Heart right ventricle (tissue), 16 donors: Measurements from ENCODE around the gene SERPINB11. TPM values are rescaled to one million over a fixed set of nuclear protein-coding genes. Genes with fewer than 3 reads are reported as not detected.

ENCODE experiments used
- ATAC-seq, 8 donors: fragments of 200-7000 bp; cut with Tn5 transposase; one replicate each; pipeline ENCODE4 v1.9.1; 2020; ENCODE audit warnings: mild to moderate bottlenecking in 8 of 8, moderate library complexity in 8 of 8, moderate number of reproducible peaks in 1 of 8
- DNase-seq, 2 donors: peaks; one replicate each; pipeline ENCODE4 v3.0.0-alpha.2; 2020
- H3K27ac ChIP-seq, 10 donors: fragments of 200-600 bp; sonication (generic) in 2 of 10; one replicate each; pipeline versions ENCODE4 v1.5.0 to v1.8.0; 2020 to 2022; ENCODE audit warnings: mild to moderate bottlenecking in 3 of 10
- H3K27me3 ChIP-seq, 7 donors: fragments of 200-600 bp; one replicate each; pipeline ENCODE4 v1.8.0; 2021 to 2022; ENCODE audit warnings: mild to moderate bottlenecking in 2 of 7
- H3K36me3 ChIP-seq, 9 donors: fragments of 200-600 bp; sonication (generic) in 1 of 9; one replicate each; pipeline versions ENCODE4 v1.5.0 to v1.8.0; 2020 to 2022; ENCODE audit warnings: mild to moderate bottlenecking in 2 of 9
- H3K4me1 ChIP-seq, 9 donors: fragments of 200-600 bp; sonication (generic) in 1 of 9; one replicate each; pipeline versions ENCODE4 v1.5.0 to v1.8.0; 2020 to 2022; ENCODE audit warnings: mild to moderate bottlenecking in 4 of 9
- H3K4me3 ChIP-seq, 10 donors: fragments of 200-600 bp; sonication (generic) in 2 of 10; one replicate each; pipeline versions ENCODE4 v1.5.0 to v1.8.0; 2020 to 2022; ENCODE audit warnings: mild to moderate bottlenecking in 7 of 10, moderate library complexity in 2 of 10
- H3K9me3 ChIP-seq, 11 donors: fragments of 200-600 bp in 10 of 11; sonication (generic) in 2 of 11; one replicate each; pipeline versions ENCODE4 v1.5.0 to v1.8.0; 2013 to 2022; ENCODE audit warnings: mild to moderate bottlenecking in 2 of 11, control low read depth in 1 of 11, moderate library complexity in 1 of 11
- CTCF ChIP-seq, 9 donors: fragments of 200-600 bp; sonication (generic) in 2 of 9; IDR thresholded peaks; one replicate each; pipeline versions ENCODE4 v1.5.0 to v1.8.0; 2021 to 2022; ENCODE audit warnings: antibody characterized with exemption in 9 of 9, mild to moderate bottlenecking in 5 of 9, moderate library complexity in 1 of 9
- WGBS, 2 donors: extraction: QIAGEN DNeasy Blood & Tissue Kit; methylation state at CpG; one replicate each; pipeline ENCODE4 v1.1.7; 2013; ENCODE audit warnings: inconsistent platforms in 1 of 2; 5-methylcytosine and 5-hydroxymethylcytosine counted together
- intact Hi-C, 10 donors: fragments of 100-400 bp; cut with DNase I; formaldehyde crosslinking; loops; one replicate each; pipeline versions ENCODE4 v1.11.1 to v1.14.2; 2022
- polyA plus RNA-seq, 2 donors: library from polyadenylated mRNA; stranded (reverse); fragments of 200-250 nt; gene quantifications; one replicate each; pipeline ENCODE4 v1.2.3, GENCODE V29; 2013
- total RNA-seq, 10 donors: library from RNA; stranded (reverse); fragmentation: NEBNext Ultra II Directional in 3 of 10; extraction: Animal tissue kit (Norgen Biotek cat#: 25700) in 3 of 10; gene quantifications; one replicate each; pipeline versions ENCODE4 v1.2.1 to v1.2.4, GENCODE V29; 2021 to 2023
- donor health status: Arrhythmogenic right ventricular cardiomyopathy.
- donor health status: ischemic (EF 13 %, LVEDD 7.1; RV severe dilation, severe dysfunction).
- donor health status: healthy with polysubstance abuse.
- donor health status: DM: no; HTN: yes; CAD: no.
- donor health status: DM: no; HTN: no; CAD: no.
- donor health status: ischemic (EF 25% LVEDD 6.9; RV normal size, moderate dysfunction).
- donor health status: ischemic (EF 25% LVEDD 5.7; RV mildly dilated, moderate dysfunction).
- donor health status: healthy.
- donor health status: DM: yes; HTN: yes; CAD: no.
- donor health status: Ischemic cardiomyopathy.
- donor health status: ischemic (EF 35%, LVEDD 5.7; RV mildly dilated, moderate dysfunction).
- donor health status: nonischemic (EF 11% LVEDD 7.7; RV severe dilation, severe dysfunction).
- donor health status: DM: yes; HTN: yes; CAD: no.
- donor health status: PGD.
- donor health status: ischemic (EF 29% LVEDD 5.4; RV normal size, mild dysfunction).
- donor health status: nonischemic (EF 23%, LVEDD 6.1; RV moderate dilation, normal function).

SERPINB11 gene
- total and polyA plus RNA-seq, 12 donors: not detected

- H3K4me1 ChIP-seq: no peaks in the 10 kb centered on the region
- DNase-seq (no peak), ATAC-seq (no peak)
- intact Hi-C loops: no loop called here
- H3K36me3 ChIP-seq: no peaks in the 10 kb centered on the region
- no peaks in the 10 kb centered on the region for H3K27me3 ChIP-seq
- peaks cover 0 to 7% (median 0%) of the 10 kb centered on the region in 11 donors for H3K9me3 ChIP-seq
- WGBS, 2 donors: 67 to 69% methylated on average over 1 of the region's 1 CpG
- no peak overlapping the region for H3K4me3 ChIP-seq
- H3K27ac ChIP-seq: no peak overlapping the region
- TF ChIP-seq CTCF (IDR thresholded peaks at IDR 0.05): no peak
These were observed 5.1 kb downstream of the SERPINB11 start for GRCh38 chr18:63707816-63708215.

- Histone ChIP-seq H3K27ac (no peak overlapping the region), H3K4me3 (no peak overlapping the region), H3K9me3 (peaks cover 0 to 15% (median 6%) of the 10 kb centered on the region in 11 donors), H3K36me3 (no peaks in the 10 kb centered on the region), H3K27me3 (no peaks in the 10 kb centered on the region), H3K4me1 (no peaks in the 10 kb centered on the region)
- ATAC-seq (no peak), DNase-seq (no peak)
- intact Hi-C loops: no loop called here
- TF ChIP-seq CTCF (IDR thresholded peaks at IDR 0.05): no peak
- WGBS, 2 donors: 57 to 69% methylated on average over 3 of the region's 3 CpGs
These were observed 5.9 kb downstream of the SERPINB11 start for GRCh38 chr18:63708650-63709049.

- no peak for TF ChIP-seq CTCF (IDR thresholded peaks at IDR 0.05)
- 22 to 42% methylated on average over 3 of the region's 3 CpGs for WGBS, 2 donors
- H3K4me1 ChIP-seq: no peaks in the 10 kb centered on the region
- H3K4me3 ChIP-seq: no peak overlapping the region
- H3K36me3 ChIP-seq: no peaks in the 10 kb centered on the region
- H3K27me3 ChIP-seq: no peaks in the 10 kb centered on the region
- ATAC-seq: no peak
- H3K9me3 ChIP-seq: no peaks in the 10 kb centered on the region
- no peak overlapping the region for H3K27ac ChIP-seq
- intact Hi-C loops: no loop called here
- DNase-seq: no peak
These were observed 23.1 kb downstream of the SERPINB11 start for GRCh38 chr18:63725682-63726480.

- 58 to 65% methylated on average over 5 of the region's 5 CpGs for WGBS, 2 donors
- DNase-seq: no peak
- intact Hi-C loops: no loop called here
- Histone ChIP-seq H3K9me3 (no peaks in the 10 kb centered on the region), H3K4me3 (no peak overlapping the region), H3K27ac (no peak overlapping the region), H3K27me3 (no peaks in the 10 kb centered on the region), H3K4me1 (no peaks in the 10 kb centered on the region), H3K36me3 (no peaks in the 10 kb centered on the region)
- TF ChIP-seq CTCF (IDR thresholded peaks at IDR 0.05): no peak
- no peak for ATAC-seq
These were observed 28.0 kb downstream of the SERPINB11 start for GRCh38 chr18:63730773-63731172.
